Measurements from ENCODE around the gene B3GALT5. TPM values are rescaled to one million over a fixed set of nuclear protein-coding genes. Genes with fewer than 3 reads are reported as not detected.

The B3GALT5 gene
- polyA plus RNA-seq, 1 donor (not counting 4 experiments of a cell fraction or from before 2014, with no cell fraction given): not detected

DNA sequence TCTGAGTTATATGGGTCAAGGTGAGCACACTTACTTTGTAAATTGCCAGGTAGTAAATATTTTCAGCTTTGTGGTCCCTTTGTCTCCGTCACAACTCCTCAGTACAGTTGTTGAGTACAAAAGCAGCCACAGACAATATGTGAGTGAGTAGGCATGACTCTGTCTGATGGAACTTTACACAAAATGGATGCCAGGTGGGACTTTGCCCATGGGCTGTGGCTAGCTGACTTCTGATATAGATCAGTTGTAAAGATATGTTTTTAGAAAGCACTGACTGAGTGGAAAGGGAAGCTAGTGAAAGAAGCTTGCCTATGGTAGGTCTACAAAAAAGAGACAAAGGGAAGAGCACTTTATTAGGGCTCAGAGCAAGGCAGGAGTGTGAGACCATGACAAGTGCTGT lies 109.1 kb downstream of the B3GALT5 start:
- Histone ChIP-seq H3K36me3 (ENCODE audit: control insufficient read depth in 2 of 2, extremely low read depth in 1 of 2, insufficient read depth in 2 of 2, low read length in 2 of 2) (no peaks in the 10 kb centered on the region), H3K4me3 (ENCODE audit: control insufficient read depth in 2 of 3, extremely low read depth in 1 of 3, insufficient read depth in 2 of 3, low read depth in 1 of 3, low read length in 3 of 3) (no peak overlapping the region), H2AFZ (ENCODE audit: control insufficient read depth, low read length) (no peak overlapping the region), H3K9ac (ENCODE audit: control insufficient read depth, extremely low read depth, insufficient read depth, low read length) (no peak overlapping the region), H3K27ac (ENCODE audit: control insufficient read depth, insufficient read depth, low read length) (no peak overlapping the region), H3K9me3 (ENCODE audit: control insufficient read depth, low read depth, low read length) (peaks cover 5% of the 10 kb centered on the region), H4K20me1 (ENCODE audit: control insufficient read depth, extremely low read depth, insufficient read depth, low read length) (no peaks in the 10 kb centered on the region), H3K4me1 (ENCODE audit: control insufficient read depth, extremely low read depth, insufficient read depth, low read length) (no peaks in the 10 kb centered on the region), H3K4me2 (ENCODE audit: control insufficient read depth, extremely low read depth, insufficient read depth, low read depth, low read length) (no peak overlapping the region), H3K79me2 (ENCODE audit: control insufficient read depth, insufficient read depth, low read length) (no peaks in the 10 kb centered on the region), H3K9me1 (ENCODE audit: control insufficient read depth, extremely low read depth, insufficient read depth, low read length) (no peaks in the 10 kb centered on the region), H3K27me3 (ENCODE audit: control insufficient read depth, extremely low read depth, insufficient read depth, low read length) (no peaks in the 10 kb centered on the region)
- dilution Hi-C loops (cut with MboI; ENCODE audit: extremely low pct_ligation_motif_present, low sequenced_read_pairs): loop anchor here (25.0 kb wide), 1 partner anchor 210 kb away; no protein-coding TSS in a partner anchor
- TF ChIP-seq, protein P1, sequence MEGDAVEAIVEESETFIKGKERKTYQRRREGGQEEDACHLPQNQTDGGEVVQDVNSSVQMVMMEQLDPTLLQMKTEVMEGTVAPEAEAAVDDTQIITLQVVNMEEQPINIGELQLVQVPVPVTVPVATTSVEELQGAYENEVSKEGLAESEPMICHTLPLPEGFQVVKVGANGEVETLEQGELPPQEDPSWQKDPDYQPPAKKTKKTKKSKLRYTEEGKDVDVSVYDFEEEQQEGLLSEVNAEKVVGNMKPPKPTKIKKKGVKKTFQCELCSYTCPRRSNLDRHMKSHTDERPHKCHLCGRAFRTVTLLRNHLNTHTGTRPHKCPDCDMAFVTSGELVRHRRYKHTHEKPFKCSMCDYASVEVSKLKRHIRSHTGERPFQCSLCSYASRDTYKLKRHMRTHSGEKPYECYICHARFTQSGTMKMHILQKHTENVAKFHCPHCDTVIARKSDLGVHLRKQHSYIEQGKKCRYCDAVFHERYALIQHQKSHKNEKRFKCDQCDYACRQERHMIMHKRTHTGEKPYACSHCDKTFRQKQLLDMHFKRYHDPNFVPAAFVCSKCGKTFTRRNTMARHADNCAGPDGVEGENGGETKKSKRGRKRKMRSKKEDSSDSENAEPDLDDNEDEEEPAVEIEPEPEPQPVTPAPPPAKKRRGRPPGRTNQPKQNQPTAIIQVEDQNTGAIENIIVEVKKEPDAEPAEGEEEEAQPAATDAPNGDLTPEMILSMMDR (optimal IDR thresholded peaks at IDR 0.05 in 1 of 3, IDR thresholded peaks at IDR 0.05 in 1 of 3, conservative IDR thresholded peaks at IDR 0.05 in 1 of 3; ENCODE audit: extremely low read depth in 1 of 3, insufficient read depth in 2 of 3, low read length in 3 of 3): no peak
- TF ChIP-seq EZH2 (IDR thresholded peaks at IDR 0.05; ENCODE audit: low read length): no peak
- DNase-seq (ENCODE audit: low read depth, low spot score): no peak
- FAIRE-seq: no peak

Other genes with a start within 250 kb of the B3GALT5 start
- 0.74 to 0.96 TPM (median 0.94 TPM) in 3 replicates for gene LCA5L, start 167.2 kb upstream of the B3GALT5 start, polyA plus RNA-seq
- gene SH3BGR, start 161.0 kb upstream of the B3GALT5 start, polyA plus RNA-seq: 0.57 to 1.4 TPM (median 0.99 TPM) in 3 replicates
- gene IGSF5, start 132.2 kb downstream of the B3GALT5 start, polyA plus RNA-seq: not detected in 3 replicates